Muscle of back (tissue), 10 donors: ENCODE data around the gene CDH22. TPM values are rescaled to one million over a fixed set of nuclear protein-coding genes. Genes with fewer than 3 reads are reported as not detected.

Source experiments
- polyA plus RNA-seq, 10 donors: library from polyadenylated mRNA; unstranded; fragments of 120-200 nt; gene quantifications; one replicate each; pipeline ENCODE4 v1.2.1, GENCODE V29; 2013; ENCODE audit not compliant: insufficient read length in 10 of 10

CDH22 gene
- polyA plus RNA-seq, 10 donors, result 0.33 to 0.72 (median 0.39) TPM

Other genes starting within 250 kb of the CDH22 start
- 10 to 100 TPM; 26.9 to 36.2 (median 30.3) TPM for gene NCOA5, start 218.5 kb downstream of the CDH22 start, polyA plus RNA-seq
- 1 to 10 TPM; 3.4 to 9.4 (median 6.8) TPM for gene CD40, start 190.2 kb downstream of the CDH22 start, polyA plus RNA-seq
- 10 to 100 TPM; 33.0 to 48.5 (median 41.1) TPM for gene ELMO2, start 98.1 kb upstream of the CDH22 start, polyA plus RNA-seq
- 10 to 100 TPM in 6 of 10 donors, 1 to 10 TPM in 4; 6.2 to 18.9 (median 11.2) TPM for gene ZNF334, start 205.1 kb upstream of the CDH22 start, polyA plus RNA-seq
- not detected for gene OCSTAMP, start 242.2 kb upstream of the CDH22 start, polyA plus RNA-seq